SU-DHL-6 (cell line): ENCODE results near the gene WDR47.
"Not testable (repeated sequence)": the region's sequence is repeated elsewhere in the genome, so short reads cannot be mapped to it uniquely, and the experiment has no call there.

Experiments
- H2AFZ ChIP-seq: fragments of 200-600 bp; sonication (generic); 2 replicates; pipeline ENCODE4 v1.6.1; 2014; ENCODE audit warnings: low read depth, mild to moderate bottlenecking, moderate library complexity, mixed read lengths, antibody characterized with exemption, low read length; ENCODE audit not compliant: severe bottlenecking
- H3F3A ChIP-seq: fragments of 200-600 bp; shearing (Covaris generic); 2 replicates; pipeline ENCODE4 v1.6.0; 2016; ENCODE audit warnings: antibody characterized with exemption, mild to moderate bottlenecking; ENCODE audit not compliant: insufficient read depth
- H3K27ac ChIP-seq: fragments of 200-600 bp; sonication (generic); 2 replicates; pipeline ENCODE4 v1.5.1; 2016; ENCODE audit warnings: low read depth, mild to moderate bottlenecking, low read length, moderate library complexity, mixed read lengths
- H3K27me3 ChIP-seq: fragments of 200-600 bp; sonication (generic), shearing (Covaris generic); 2 replicates; pipeline ENCODE4 v1.6.0; 2014; ENCODE audit warnings: mild to moderate bottlenecking, low read length
- H3K36me3 ChIP-seq: fragments of 200-600 bp; sonication (generic); 2 replicates; pipeline ENCODE4 v1.6.1; 2014; ENCODE audit warnings: mild to moderate bottlenecking, low read length, mixed read lengths
- H3K4me2 ChIP-seq: fragments of 300-600, 200-600 bp; shearing (Covaris generic), sonication (generic); 2 replicates; pipeline ENCODE4 v1.6.0; 2014; ENCODE audit warnings: low read length, low read depth, mild to moderate bottlenecking; ENCODE audit not compliant: poor library complexity, severe bottlenecking
- H3K4me3 ChIP-seq: fragments of 200-600 bp; sonication (generic); 2 replicates; pipeline ENCODE4 v1.5.1; 2014; ENCODE audit warnings: antibody characterized with exemption, low read length, mild to moderate bottlenecking, mixed read lengths; ENCODE audit not compliant: insufficient read depth, poor library complexity, severe bottlenecking
- H3K79me2 ChIP-seq: fragments of 200-600 bp; sonication (generic); 2 replicates; pipeline ENCODE4 v1.6.1; 2014; ENCODE audit warnings: mild to moderate bottlenecking, low read length, moderate library complexity; ENCODE audit not compliant: insufficient read depth
- H3K9ac ChIP-seq: fragments of 200-600 bp; sonication (generic); 2 replicates; pipeline ENCODE4 v1.7.0; 2014; ENCODE audit warnings: mild to moderate bottlenecking, low read length
- H3K9me2 ChIP-seq: fragments of 200-600 bp; sonication (generic); replicated peaks from 2 replicates; pipeline ENCODE4 v1.6.1; 2014; ENCODE audit warnings: low read length; ENCODE audit not compliant: insufficient read depth
- H3K9me3 ChIP-seq: fragments of 200-600 bp; sonication (generic); 2 replicates; pipeline ENCODE4 v1.6.1; 2014; ENCODE audit warnings: low read length, mixed read lengths; ENCODE audit not compliant: insufficient read depth
- H4K20me1 ChIP-seq: fragments of 200-600 bp; sonication (generic); 2 replicates; pipeline ENCODE4 v1.6.1; 2014; ENCODE audit warnings: low read depth, mild to moderate bottlenecking, antibody characterized with exemption, low read length, moderate library complexity, mixed read lengths
- EZH2phosphoT487 ChIP-seq: fragments of 200-600 bp; sonication (generic), shearing (Covaris generic); conservative IDR thresholded peaks from 2 replicates; pipeline ENCODE4 v1.6.1; 2018; ENCODE audit warnings: mild to moderate bottlenecking, antibody characterized with exemption, low read length, moderate library complexity, mixed read lengths
- TF ChIP-seq, protein P1 (sequence below): fragments of 200-600 bp; sonication (generic); IDR thresholded peaks from one replicate; pipeline ENCODE4 v1.5.1; 2017; ENCODE audit warnings: antibody characterized with exemption, mild to moderate bottlenecking, low read length, moderate library complexity; ENCODE audit not compliant: insufficient read depth, poor library complexity, severe bottlenecking

WDR47 gene

DNA sequence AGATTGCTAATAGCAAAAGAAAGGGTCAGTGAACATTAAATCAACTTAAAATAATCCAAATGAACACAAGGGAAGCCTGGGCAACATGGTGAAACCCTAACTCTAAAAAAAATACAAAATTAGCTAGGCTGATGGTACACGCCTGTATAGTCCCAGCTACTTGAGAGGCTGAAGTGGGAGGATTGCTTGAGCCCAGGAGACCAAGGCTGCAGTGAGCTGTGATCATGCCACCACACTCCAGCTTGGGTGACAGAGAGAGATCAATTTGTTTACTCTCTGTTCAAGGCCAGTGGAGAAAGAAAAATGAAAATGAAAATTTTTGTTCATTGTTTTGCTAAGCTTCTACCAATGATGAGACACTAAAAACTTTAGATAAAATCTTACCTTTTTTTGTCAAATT, 24.8 kb downstream of the WDR47 start:
- peaks cover under 1% of the 10 kb centered on the region; the same call in 1 of the 2 replicates for H3F3A ChIP-seq
- H3K9me2 ChIP-seq: no peaks in the 10 kb centered on the region
- H3K4me2 ChIP-seq: no peak overlapping the region
- peaks cover 16% of the 10 kb centered on the region for H3K36me3 ChIP-seq
- no peak overlapping the region for H3K27ac ChIP-seq
- no peak overlapping the region for H3K4me3 ChIP-seq
- TF ChIP-seq, protein P1, sequence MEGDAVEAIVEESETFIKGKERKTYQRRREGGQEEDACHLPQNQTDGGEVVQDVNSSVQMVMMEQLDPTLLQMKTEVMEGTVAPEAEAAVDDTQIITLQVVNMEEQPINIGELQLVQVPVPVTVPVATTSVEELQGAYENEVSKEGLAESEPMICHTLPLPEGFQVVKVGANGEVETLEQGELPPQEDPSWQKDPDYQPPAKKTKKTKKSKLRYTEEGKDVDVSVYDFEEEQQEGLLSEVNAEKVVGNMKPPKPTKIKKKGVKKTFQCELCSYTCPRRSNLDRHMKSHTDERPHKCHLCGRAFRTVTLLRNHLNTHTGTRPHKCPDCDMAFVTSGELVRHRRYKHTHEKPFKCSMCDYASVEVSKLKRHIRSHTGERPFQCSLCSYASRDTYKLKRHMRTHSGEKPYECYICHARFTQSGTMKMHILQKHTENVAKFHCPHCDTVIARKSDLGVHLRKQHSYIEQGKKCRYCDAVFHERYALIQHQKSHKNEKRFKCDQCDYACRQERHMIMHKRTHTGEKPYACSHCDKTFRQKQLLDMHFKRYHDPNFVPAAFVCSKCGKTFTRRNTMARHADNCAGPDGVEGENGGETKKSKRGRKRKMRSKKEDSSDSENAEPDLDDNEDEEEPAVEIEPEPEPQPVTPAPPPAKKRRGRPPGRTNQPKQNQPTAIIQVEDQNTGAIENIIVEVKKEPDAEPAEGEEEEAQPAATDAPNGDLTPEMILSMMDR: no peak
- TF ChIP-seq EZH2phosphoT487: no peak
- H4K20me1 ChIP-seq: no peaks in the 10 kb centered on the region
- no peak overlapping the region for H2AFZ ChIP-seq
- no peaks in the 10 kb centered on the region for H3K9me3 ChIP-seq
- H3K79me2 ChIP-seq: no peaks in the 10 kb centered on the region
- H3K9ac ChIP-seq: no peak overlapping the region
- H3K27me3 ChIP-seq: no peaks in the 10 kb centered on the region

DNA sequence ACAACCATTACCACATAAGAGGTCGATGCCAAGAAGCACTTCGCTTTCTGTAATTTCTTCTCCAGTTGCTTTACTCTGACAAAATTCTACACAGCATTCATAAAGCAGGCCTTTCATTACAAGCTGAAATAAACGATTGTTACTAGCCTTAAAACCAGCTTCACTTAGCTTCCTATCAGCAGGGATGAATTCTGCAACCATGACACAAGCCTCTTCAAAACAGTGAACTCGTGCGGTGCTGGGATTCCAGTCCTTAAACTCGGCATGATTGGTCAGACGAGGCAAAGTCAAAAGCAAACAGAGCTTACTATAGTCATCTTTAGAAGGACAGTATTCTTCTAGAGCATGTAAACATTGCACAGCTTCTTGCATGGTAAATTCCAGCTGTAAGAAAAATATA, 30.6 kb downstream of the WDR47 start:
- H3K9me3 ChIP-seq: no peaks in the 10 kb centered on the region
- no peak overlapping the region for H2AFZ ChIP-seq
- no peaks in the 10 kb centered on the region for H4K20me1 ChIP-seq
- no peaks in the 10 kb centered on the region for H3F3A ChIP-seq
- H3K36me3 ChIP-seq: peaks cover 9% of the 10 kb centered on the region; the same call in 1 of the 2 replicates
- no peak overlapping the region for H3K4me3 ChIP-seq
- no peaks in the 10 kb centered on the region for H3K79me2 ChIP-seq
- TF ChIP-seq, protein P1: no peak
- TF ChIP-seq EZH2phosphoT487: no peak
- no peaks in the 10 kb centered on the region for H3K27me3 ChIP-seq
- no peaks in the 10 kb centered on the region for H3K9me2 ChIP-seq
- H3K27ac ChIP-seq: no peak overlapping the region
- H3K4me2 ChIP-seq: no peak overlapping the region
- no peak overlapping the region for H3K9ac ChIP-seq

DNA sequence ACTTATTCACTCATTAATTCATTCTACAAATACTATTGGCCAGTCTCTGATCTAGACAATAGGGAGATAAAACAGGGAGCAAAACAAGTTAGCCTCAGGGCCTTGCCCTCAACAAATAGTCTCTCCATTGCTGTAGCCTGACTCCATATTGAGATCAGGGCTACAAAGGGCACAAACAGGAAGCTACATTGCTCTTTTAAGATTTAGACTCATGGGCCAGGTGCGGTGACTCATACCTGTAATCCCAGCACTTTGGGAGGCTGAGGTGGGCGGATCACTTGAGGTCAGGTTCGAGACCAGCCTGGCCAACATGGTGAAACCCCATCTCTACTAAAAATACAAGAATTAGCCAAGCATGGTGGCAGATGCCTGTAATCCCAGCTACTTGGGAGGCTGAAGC, 45.3 kb downstream of the WDR47 start:
- not testable (repeated sequence) for H3K4me3 ChIP-seq, H3K4me2 ChIP-seq, H2AFZ ChIP-seq, H3K9me2 ChIP-seq, H3K27me3 ChIP-seq, H3K9ac ChIP-seq, H4K20me1 ChIP-seq, H3K27ac ChIP-seq, H3K79me2 ChIP-seq, H3K9me3 ChIP-seq, H3F3A ChIP-seq
- H3K36me3 ChIP-seq: peaks cover 31% of the 10 kb centered on the region

DNA sequence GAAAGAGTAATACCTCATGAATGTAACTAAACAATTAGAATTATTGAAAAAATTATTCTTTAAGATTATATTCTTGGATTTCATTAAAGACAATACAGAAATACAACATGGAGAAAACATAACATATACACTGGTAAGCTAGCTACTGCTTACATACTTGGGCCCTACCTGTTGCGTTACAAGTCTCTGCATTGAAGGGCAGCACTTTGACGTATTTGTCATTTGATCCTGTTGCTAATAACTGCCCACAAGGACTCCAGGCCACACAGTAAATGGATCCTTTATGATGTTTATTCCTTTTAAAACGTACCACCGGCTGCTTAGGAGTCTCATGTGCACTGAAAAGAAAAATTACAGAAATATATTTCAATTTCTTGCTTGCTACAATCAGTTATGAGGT, 58.8 kb downstream of the WDR47 start:
- Histone ChIP-seq H3K9me3 (no peaks in the 10 kb centered on the region), H3K79me2 (no peaks in the 10 kb centered on the region), H3K27me3 (no peaks in the 10 kb centered on the region), H4K20me1 (no peaks in the 10 kb centered on the region), H3K4me2 (no peak overlapping the region), H3K4me3 (no peak overlapping the region), H3F3A (peaks cover 10% of the 10 kb centered on the region; the same call in 1 of the 2 replicates), H3K36me3 (no peaks in the 10 kb centered on the region; the same call in 1 of the 2 replicates), H2AFZ (no peak overlapping the region), H3K9me2 (no peaks in the 10 kb centered on the region), H3K9ac (no peak overlapping the region), H3K27ac (no peak overlapping the region)
- TF ChIP-seq, protein P1: no peak
- no peak for TF ChIP-seq EZH2phosphoT487
